Brain microvascular endothelial cell (primary cell): ENCODE measurements around the gene SPRR3.

ENCODE experiments used
- DNase-seq: peaks from one replicate; pipeline ENCODE4 v3.0.0-alpha.2; 2020
- H3K27ac ChIP-seq: fragments of 250-450 bp; sonication (Bioruptor Pico); 2 replicates; pipeline ENCODE4 v1.5.1; 2020; ENCODE audit warnings: mild to moderate bottlenecking, moderate library complexity
- H3K27me3 ChIP-seq: fragments of 250-450 bp; sonication (Bioruptor Pico); replicated peaks from 2 replicates; pipeline ENCODE4 v1.5.1; 2020; ENCODE audit warnings: mild to moderate bottlenecking
- H3K36me3 ChIP-seq: fragments of 250-450 bp; sonication (Bioruptor Pico); replicated peaks from 2 replicates; pipeline ENCODE4 v1.5.1; 2020; ENCODE audit warnings: mild to moderate bottlenecking
- H3K4me3 ChIP-seq: 2 replicates; pipeline ENCODE4 v1.5.1; 2011; ENCODE audit warnings: low read depth, mild to moderate bottlenecking, control low read depth, low read length, moderate library complexity
- CTCF ChIP-seq: IDR thresholded peaks from 2 replicates; pipeline ENCODE4 v1.5.1; 2011; ENCODE audit warnings: low read depth, mild to moderate bottlenecking, moderate library complexity, low read length, control low read depth, inconsistent platforms; ENCODE audit errors: missing control alignments
- in situ Hi-C: cut with HindIII; loops from 2 replicates; pipeline ENCODE4 v1.10.0; 2017; ENCODE audit warnings: low sequenced_read_pairs, low pct_ligation_motif_present

The SPRR3 gene

GRCh38 chr1:152980676-152981075 lies 20.9 kb upstream of the SPRR3 start:
- H3K27ac ChIP-seq = no peak overlapping the region
- no peak overlapping the region for H3K4me3 ChIP-seq
- no peaks in the 10 kb centered on the region for H3K36me3 ChIP-seq
- H3K27me3 ChIP-seq = no peaks in the 10 kb centered on the region
- DNase-seq = no peak
- TF ChIP-seq CTCF = no peak
- in situ Hi-C loops = no loop called here

- no peak for TF ChIP-seq CTCF
- DNase-seq = no peak
- H3K36me3 ChIP-seq = no peaks in the 10 kb centered on the region
- no peaks in the 10 kb centered on the region for H3K27me3 ChIP-seq
- in situ Hi-C loops = no loop called here
- H3K4me3 ChIP-seq = no peak overlapping the region
- H3K27ac ChIP-seq = no peak overlapping the region
Measured at GRCh38 chr1:152981146-152981871, 20.2 kb upstream of the SPRR3 start.

- Histone ChIP-seq H3K27ac (no peak overlapping the region), H3K27me3 (no peaks in the 10 kb centered on the region), H3K36me3 (no peaks in the 10 kb centered on the region), H3K4me3 (no peak overlapping the region)
- in situ Hi-C loops = no loop called here
- TF ChIP-seq CTCF = no peak
- no peak for DNase-seq
Measured at GRCh38 chr1:152982076-152982475, 19.5 kb upstream of the SPRR3 start.

- Histone ChIP-seq H3K4me3 (no peak overlapping the region), H3K27ac (no peak overlapping the region), H3K36me3 (no peaks in the 10 kb centered on the region), H3K27me3 (no peaks in the 10 kb centered on the region)
- in situ Hi-C loops = no loop called here
- TF ChIP-seq CTCF = no peak
- DNase-seq = no peak
Measured at GRCh38 chr1:152983234-152983633, 18.3 kb upstream of the SPRR3 start.

- no peaks in the 10 kb centered on the region for H3K27me3 ChIP-seq
- DNase-seq = no peak
- H3K4me3 ChIP-seq = no peak within 1 kb of the TSS
- in situ Hi-C loops = no loop called here
- no peak for TF ChIP-seq CTCF
- no peaks in the 10 kb centered on the region for H3K36me3 ChIP-seq
- no peak within 1 kb of the TSS for H3K27ac ChIP-seq
Measured at GRCh38 chr1:152983743-152984142, 17.8 kb upstream of the SPRR3 start, which contains the start of gene SPRR1A. TSS of gene SPRR1A (plus strand) at chr1:152984081. CDS start at chr1:152985231, 1,150 bp downstream.

- no peak for TF ChIP-seq CTCF
- in situ Hi-C loops = no loop called here
- no peak for DNase-seq
- Histone ChIP-seq H3K27me3 (no peaks in the 10 kb centered on the region), H3K4me3 (no peak overlapping the region), H3K27ac (no peak overlapping the region), H3K36me3 (no peaks in the 10 kb centered on the region)
Measured at GRCh38 chr1:152986578-152986977, 15.0 kb upstream of the SPRR3 start.
